Muscle layer of colon (tissue), 2 donors: ENCODE results near the gene TCF12.

Experiments
- H3K27ac ChIP-seq: one replicate; pipeline ENCODE4 v1.7.0; 2013; ENCODE audit warnings: low read depth, mild to moderate bottlenecking, low read length, moderate library complexity
- H3K27me3 ChIP-seq, 2 donors: one replicate each; pipeline ENCODE4 v1.7.0; 2013; ENCODE audit warnings: low read length in 2 of 2, mild to moderate bottlenecking in 2 of 2; ENCODE audit not compliant: insufficient read depth in 2 of 2, control insufficient read depth in 1 of 2
- H3K36me3 ChIP-seq: one replicate; pipeline ENCODE4 v1.7.0; 2013; ENCODE audit warnings: mild to moderate bottlenecking, low read length; ENCODE audit not compliant: insufficient read depth
- H3K4me1 ChIP-seq: one replicate; pipeline ENCODE4 v1.7.0; 2013; ENCODE audit warnings: mild to moderate bottlenecking, low read length; ENCODE audit not compliant: insufficient read depth
- H3K4me3 ChIP-seq, 2 donors: one replicate each; pipeline ENCODE4 v1.7.0; 2013; ENCODE audit warnings: low read length in 2 of 2, low read depth in 1 of 2, mild to moderate bottlenecking in 1 of 2, moderate library complexity in 1 of 2
- H3K9ac ChIP-seq: one replicate; pipeline ENCODE4 v1.7.0; 2013; ENCODE audit warnings: low read length
- H3K9me3 ChIP-seq: one replicate; pipeline ENCODE4 v1.7.0; 2013; ENCODE audit warnings: mild to moderate bottlenecking, low read length
- donor health status: abdominal sarcoma.
- donor health status: Adenocarcinoma of cecum.

The TCF12 gene

GRCh38 chr15:56933410-56933809 is 15.0 kb downstream of the TCF12 start:
- Histone ChIP-seq H3K4me3 (no peak overlapping the region), H3K9ac (no peak overlapping the region), H3K27me3 (no peaks in the 10 kb centered on the region), H3K27ac (no peak overlapping the region), H3K9me3 (no peaks in the 10 kb centered on the region), H3K36me3 (peaks cover 4% of the 10 kb centered on the region), H3K4me1 (peaks cover 27% of the 10 kb centered on the region)

- Histone ChIP-seq H3K9ac (no peak overlapping the region), H3K4me1 (peaks cover 27% of the 10 kb centered on the region), H3K4me3 (no peak overlapping the region), H3K27ac (no peak overlapping the region), H3K36me3 (peaks cover 4% of the 10 kb centered on the region), H3K27me3 (no peaks in the 10 kb centered on the region), H3K9me3 (no peaks in the 10 kb centered on the region)
Measured at GRCh38 chr15:56933811-56934210, 15.4 kb downstream of the TCF12 start.

- no peaks in the 10 kb centered on the region for H3K27me3 ChIP-seq
- no peak overlapping the region for H3K27ac ChIP-seq
- peaks cover 23% of the 10 kb centered on the region for H3K4me1 ChIP-seq
- H3K9ac ChIP-seq = no peak overlapping the region
- H3K9me3 ChIP-seq = no peaks in the 10 kb centered on the region
- no peak overlapping the region for H3K4me3 ChIP-seq
- peaks cover 4% of the 10 kb centered on the region for H3K36me3 ChIP-seq
Measured at GRCh38 chr15:56934269-56934668, 15.8 kb downstream of the TCF12 start.

GRCh38 chr15:56936929-56937328 is 18.5 kb downstream of the TCF12 start:
- Histone ChIP-seq H3K27ac (no peak overlapping the region), H3K27me3 (no peaks in the 10 kb centered on the region), H3K9ac (no peak overlapping the region), H3K4me1 (peaks cover 11% of the 10 kb centered on the region), H3K4me3 (no peak overlapping the region), H3K9me3 (no peaks in the 10 kb centered on the region), H3K36me3 (peaks cover 4% of the 10 kb centered on the region)

GRCh38 chr15:56939257-56939656 is 20.8 kb downstream of the TCF12 start:
- peaks cover 3% of the 10 kb centered on the region for H3K4me1 ChIP-seq
- H3K27ac ChIP-seq = no peak overlapping the region

GRCh38 chr15:56940388-56940787 is 21.9 kb downstream of the TCF12 start:
- no peak overlapping the region for H3K9ac ChIP-seq
- H3K9me3 ChIP-seq = no peaks in the 10 kb centered on the region
- H3K36me3 ChIP-seq = no peaks in the 10 kb centered on the region
- H3K4me3 ChIP-seq = no peak overlapping the region
- H3K27me3 ChIP-seq = no peaks in the 10 kb centered on the region
- no peak overlapping the region for H3K27ac ChIP-seq
- peaks cover 3% of the 10 kb centered on the region for H3K4me1 ChIP-seq

More at GRCh38 chr15:56939257-56939656, 20.8 kb downstream of the TCF12 start:
- Histone ChIP-seq H3K9me3 (no peaks in the 10 kb centered on the region), H3K4me3 (no peak overlapping the region), H3K27me3 (no peaks in the 10 kb centered on the region), H3K36me3 (peaks cover 4% of the 10 kb centered on the region), H3K9ac (no peak overlapping the region)

GRCh38 chr15:56942118-56942517 is 23.7 kb downstream of the TCF12 start:
- Histone ChIP-seq H3K9me3 (no peaks in the 10 kb centered on the region), H3K4me1 (peaks cover 3% of the 10 kb centered on the region), H3K4me3 (no peak overlapping the region), H3K9ac (no peak overlapping the region), H3K36me3 (peaks cover 5% of the 10 kb centered on the region), H3K27ac (no peak overlapping the region), H3K27me3 (no peaks in the 10 kb centered on the region)

- Histone ChIP-seq H3K4me1 (peaks cover 9% of the 10 kb centered on the region), H3K27me3 (no peaks in the 10 kb centered on the region), H3K4me3 (no peak overlapping the region), H3K9ac (no peak overlapping the region), H3K9me3 (no peaks in the 10 kb centered on the region), H3K27ac (no peak overlapping the region), H3K36me3 (peaks cover 5% of the 10 kb centered on the region)
Measured at GRCh38 chr15:56943403-56943802, 25.0 kb downstream of the TCF12 start.

GRCh38 chr15:56944485-56944884 is 26.0 kb downstream of the TCF12 start:
- H3K36me3 ChIP-seq = peaks cover 5% of the 10 kb centered on the region
- no peak overlapping the region for H3K9ac ChIP-seq
- H3K4me1 ChIP-seq = peaks cover 13% of the 10 kb centered on the region
- H3K27ac ChIP-seq = no peak overlapping the region
- no peak overlapping the region for H3K4me3 ChIP-seq
- H3K27me3 ChIP-seq = no peaks in the 10 kb centered on the region
- H3K9me3 ChIP-seq = no peaks in the 10 kb centered on the region

GRCh38 chr15:56946150-56946549 is 27.7 kb downstream of the TCF12 start:
- Histone ChIP-seq H3K9me3 (no peaks in the 10 kb centered on the region), H3K36me3 (peaks cover 5% of the 10 kb centered on the region), H3K4me3 (no peak overlapping the region), H3K27me3 (no peaks in the 10 kb centered on the region), H3K27ac (no peak overlapping the region), H3K9ac (no peak overlapping the region), H3K4me1 (peaks cover 12% of the 10 kb centered on the region)

- Histone ChIP-seq H3K27me3 (no peaks in the 10 kb centered on the region), H3K27ac (no peak overlapping the region), H3K4me3 (no peak overlapping the region), H3K4me1 (peaks cover 12% of the 10 kb centered on the region), H3K36me3 (peaks cover 5% of the 10 kb centered on the region), H3K9ac (no peak overlapping the region), H3K9me3 (no peaks in the 10 kb centered on the region)
Measured at GRCh38 chr15:56948000-56948763, 29.7 kb downstream of the TCF12 start.

- no peaks in the 10 kb centered on the region for H3K9me3 ChIP-seq
- no peak overlapping the region for H3K9ac ChIP-seq
- H3K4me3 ChIP-seq = no peak overlapping the region
- no peak overlapping the region for H3K27ac ChIP-seq
- H3K27me3 ChIP-seq = no peaks in the 10 kb centered on the region
- H3K4me1 ChIP-seq = peaks cover 12% of the 10 kb centered on the region
- H3K36me3 ChIP-seq = peaks cover 5% of the 10 kb centered on the region
Measured at GRCh38 chr15:56948764-56949101, 30.3 kb downstream of the TCF12 start.
